PFSK-1 (cell line): Measurements from ENCODE around the gene BMX.

Source experiments
- FOXP2 ChIP-seq: optimal IDR thresholded peaks from 2 replicates; pipeline ENCODE3; 2011; ENCODE audit warnings: borderline replicate concordance, control low read depth, inconsistent platforms; ENCODE audit not compliant: insufficient read depth; ENCODE audit errors: extremely low read length, extremely low read depth
- POLR2AphosphoS5 ChIP-seq: IDR thresholded peaks from 2 replicates; pipeline ENCODE4 v1.6.1; 2012; ENCODE audit warnings: low read depth, mild to moderate bottlenecking, control low read depth, low read length, moderate library complexity
- REST ChIP-seq, 2 experiments: IDR thresholded peaks; 2 replicates each; pipeline versions ENCODE4 v1.6.1 to v1.8.0; 2011 to 2012; ENCODE audit warnings: low read depth in 2 of 2, low read length in 2 of 2, control low read depth in 1 of 2, inconsistent platforms in 1 of 2, mild to moderate bottlenecking in 1 of 2, moderate library complexity in 1 of 2; ENCODE audit not compliant: insufficient read depth in 1 of 2

- TF ChIP-seq POLR2AphosphoS5 (no peak), FOXP2 (no peak), REST (IDR thresholded peaks at IDR 0.05; ENCODE audit: insufficient read depth in 1 of 2, low read depth in 2 of 2, low read length in 2 of 2) (no peak)
Measured at GRCh38 chrX:15600745-15601144, 100.1 kb downstream of the BMX start, which contains the start of gene ACE2.
